ENCODE measurements around the gene CEACAM7. TPM values are rescaled to one million over a fixed set of nuclear protein-coding genes. Genes with fewer than 3 reads are reported as not detected.

Gene CEACAM7
- total RNA-seq, 1 experiment from 2014 or later: not detected

DNA sequence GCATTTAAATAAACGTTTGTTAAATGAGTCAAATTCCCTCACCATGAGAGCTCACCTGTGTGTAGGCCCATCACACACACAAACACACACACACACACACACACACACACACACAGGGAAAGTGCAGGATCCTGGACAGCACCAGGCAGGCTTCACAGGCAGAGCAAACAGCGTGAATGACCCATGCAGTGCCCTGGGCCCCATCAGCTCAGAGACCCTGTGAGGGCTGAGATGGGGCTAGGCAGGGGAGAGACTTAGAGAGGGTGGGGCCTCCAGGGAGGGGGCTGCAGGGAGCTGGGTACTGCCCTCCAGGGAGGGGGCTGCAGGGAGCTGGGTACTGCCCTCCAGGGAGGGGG lies 11.9 kb upstream of the CEACAM7 start:
- no TSS peak for BruUV-seq (replicated peaks)
- no peaks in the 10 kb centered on the region for H3K79me2 ChIP-seq (ENCODE audit: insufficient read depth, low read length)
- intact Hi-C loops (cut with micrococcal nuclease): loop anchor here (10.0 kb wide), 1 partner anchor 255 kb away; the partner anchor contains the start of gene RABAC1
- no peak for ATAC-seq
- no peak overlapping the region for H3K4me2 ChIP-seq (ENCODE audit: low read length)
- no peaks in the 10 kb centered on the region for H3K9me3 ChIP-seq (ENCODE audit: control insufficient read depth in 1 of 2, insufficient read depth in 1 of 2, low read depth in 1 of 2, low read length in 2 of 2)
- H3K27ac ChIP-seq (ENCODE audit: low read depth, low read length): no peak overlapping the region
- no peaks in the 10 kb centered on the region for H3K36me3 ChIP-seq (ENCODE audit: control insufficient read depth in 1 of 2, insufficient read depth in 2 of 2, low read length in 2 of 2)
- no peak for DNase-seq (ENCODE audit: low read depth, low spot score)
- peaks cover 42% of the 10 kb centered on the region; the same call in 1 of the 2 replicates for H3K27me3 ChIP-seq (ENCODE audit: insufficient read depth, low read length)
- H4K20me1 ChIP-seq (ENCODE audit: insufficient read depth): no peaks in the 10 kb centered on the region
- TF ChIP-seq ZNF274 (IDR thresholded peaks at IDR 0.05; ENCODE audit: low read depth, low read length) (no peak), ZFX (IDR thresholded peaks at IDR 0.05) (no peak), ELF1 (IDR thresholded peaks at IDR 0.05; ENCODE audit: borderline replicate concordance, low read depth) (no peak), RAD21 (IDR thresholded peaks at IDR 0.05; ENCODE audit: low read depth) (no peak), EZH2 (IDR thresholded peaks at IDR 0.05) (no peak), CBX3 (IDR thresholded peaks at IDR 0.05; ENCODE audit: low read depth) (no peak), EZH2phosphoT487 (IDR thresholded peaks at IDR 0.05; ENCODE audit: borderline replicate concordance) (no peak), YY1 (IDR thresholded peaks at IDR 0.05; ENCODE audit: extremely low read depth, insufficient replicate concordance, low read depth, low read length) (no peak), SP1 (IDR thresholded peaks at IDR 0.05; ENCODE audit: low read depth) (no peak), POLR2A (IDR thresholded peaks at IDR 0.05; ENCODE audit: borderline replicate concordance, extremely low read depth, insufficient read depth, insufficient read length) (no peak), JUND (IDR thresholded peaks at IDR 0.05) (no peak), CEBPB (IDR thresholded peaks at IDR 0.05; ENCODE audit: low read depth) (no peak), POLR2AphosphoS5 (IDR thresholded peaks at IDR 0.05; ENCODE audit: low read depth, low read length) (no peak), SIN3A (IDR thresholded peaks at IDR 0.05; ENCODE audit: low read depth) (no peak)
- TF ChIP-seq, protein P1, sequence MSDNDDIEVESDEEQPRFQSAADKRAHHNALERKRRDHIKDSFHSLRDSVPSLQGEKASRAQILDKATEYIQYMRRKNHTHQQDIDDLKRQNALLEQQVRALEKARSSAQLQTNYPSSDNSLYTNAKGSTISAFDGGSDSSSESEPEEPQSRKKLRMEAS (IDR thresholded peaks at IDR 0.05): no peak
- TF ChIP-seq, protein P2, sequence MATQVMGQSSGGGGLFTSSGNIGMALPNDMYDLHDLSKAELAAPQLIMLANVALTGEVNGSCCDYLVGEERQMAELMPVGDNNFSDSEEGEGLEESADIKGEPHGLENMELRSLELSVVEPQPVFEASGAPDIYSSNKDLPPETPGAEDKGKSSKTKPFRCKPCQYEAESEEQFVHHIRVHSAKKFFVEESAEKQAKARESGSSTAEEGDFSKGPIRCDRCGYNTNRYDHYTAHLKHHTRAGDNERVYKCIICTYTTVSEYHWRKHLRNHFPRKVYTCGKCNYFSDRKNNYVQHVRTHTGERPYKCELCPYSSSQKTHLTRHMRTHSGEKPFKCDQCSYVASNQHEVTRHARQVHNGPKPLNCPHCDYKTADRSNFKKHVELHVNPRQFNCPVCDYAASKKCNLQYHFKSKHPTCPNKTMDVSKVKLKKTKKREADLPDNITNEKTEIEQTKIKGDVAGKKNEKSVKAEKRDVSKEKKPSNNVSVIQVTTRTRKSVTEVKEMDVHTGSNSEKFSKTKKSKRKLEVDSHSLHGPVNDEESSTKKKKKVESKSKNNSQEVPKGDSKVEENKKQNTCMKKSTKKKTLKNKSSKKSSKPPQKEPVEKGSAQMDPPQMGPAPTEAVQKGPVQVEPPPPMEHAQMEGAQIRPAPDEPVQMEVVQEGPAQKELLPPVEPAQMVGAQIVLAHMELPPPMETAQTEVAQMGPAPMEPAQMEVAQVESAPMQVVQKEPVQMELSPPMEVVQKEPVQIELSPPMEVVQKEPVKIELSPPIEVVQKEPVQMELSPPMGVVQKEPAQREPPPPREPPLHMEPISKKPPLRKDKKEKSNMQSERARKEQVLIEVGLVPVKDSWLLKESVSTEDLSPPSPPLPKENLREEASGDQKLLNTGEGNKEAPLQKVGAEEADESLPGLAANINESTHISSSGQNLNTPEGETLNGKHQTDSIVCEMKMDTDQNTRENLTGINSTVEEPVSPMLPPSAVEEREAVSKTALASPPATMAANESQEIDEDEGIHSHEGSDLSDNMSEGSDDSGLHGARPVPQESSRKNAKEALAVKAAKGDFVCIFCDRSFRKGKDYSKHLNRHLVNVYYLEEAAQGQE (IDR thresholded peaks at IDR 0.05; ENCODE audit: low read depth): no peak
- TF ChIP-seq, protein P3, sequence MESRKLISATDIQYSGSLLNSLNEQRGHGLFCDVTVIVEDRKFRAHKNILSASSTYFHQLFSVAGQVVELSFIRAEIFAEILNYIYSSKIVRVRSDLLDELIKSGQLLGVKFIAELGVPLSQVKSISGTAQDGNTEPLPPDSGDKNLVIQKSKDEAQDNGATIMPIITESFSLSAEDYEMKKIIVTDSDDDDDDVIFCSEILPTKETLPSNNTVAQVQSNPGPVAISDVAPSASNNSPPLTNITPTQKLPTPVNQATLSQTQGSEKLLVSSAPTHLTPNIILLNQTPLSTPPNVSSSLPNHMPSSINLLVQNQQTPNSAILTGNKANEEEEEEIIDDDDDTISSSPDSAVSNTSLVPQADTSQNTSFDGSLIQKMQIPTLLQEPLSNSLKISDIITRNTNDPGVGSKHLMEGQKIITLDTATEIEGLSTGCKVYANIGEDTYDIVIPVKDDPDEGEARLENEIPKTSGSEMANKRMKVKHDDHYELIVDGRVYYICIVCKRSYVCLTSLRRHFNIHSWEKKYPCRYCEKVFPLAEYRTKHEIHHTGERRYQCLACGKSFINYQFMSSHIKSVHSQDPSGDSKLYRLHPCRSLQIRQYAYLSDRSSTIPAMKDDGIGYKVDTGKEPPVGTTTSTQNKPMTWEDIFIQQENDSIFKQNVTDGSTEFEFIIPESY (IDR thresholded peaks at IDR 0.05; ENCODE audit: extremely low read depth, insufficient replicate concordance, low read length): no peak
- TF ChIP-seq, protein P4, sequence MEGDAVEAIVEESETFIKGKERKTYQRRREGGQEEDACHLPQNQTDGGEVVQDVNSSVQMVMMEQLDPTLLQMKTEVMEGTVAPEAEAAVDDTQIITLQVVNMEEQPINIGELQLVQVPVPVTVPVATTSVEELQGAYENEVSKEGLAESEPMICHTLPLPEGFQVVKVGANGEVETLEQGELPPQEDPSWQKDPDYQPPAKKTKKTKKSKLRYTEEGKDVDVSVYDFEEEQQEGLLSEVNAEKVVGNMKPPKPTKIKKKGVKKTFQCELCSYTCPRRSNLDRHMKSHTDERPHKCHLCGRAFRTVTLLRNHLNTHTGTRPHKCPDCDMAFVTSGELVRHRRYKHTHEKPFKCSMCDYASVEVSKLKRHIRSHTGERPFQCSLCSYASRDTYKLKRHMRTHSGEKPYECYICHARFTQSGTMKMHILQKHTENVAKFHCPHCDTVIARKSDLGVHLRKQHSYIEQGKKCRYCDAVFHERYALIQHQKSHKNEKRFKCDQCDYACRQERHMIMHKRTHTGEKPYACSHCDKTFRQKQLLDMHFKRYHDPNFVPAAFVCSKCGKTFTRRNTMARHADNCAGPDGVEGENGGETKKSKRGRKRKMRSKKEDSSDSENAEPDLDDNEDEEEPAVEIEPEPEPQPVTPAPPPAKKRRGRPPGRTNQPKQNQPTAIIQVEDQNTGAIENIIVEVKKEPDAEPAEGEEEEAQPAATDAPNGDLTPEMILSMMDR (IDR thresholded peaks at IDR 0.05 in 2 of 3, conservative IDR thresholded peaks at IDR 0.05 in 1 of 3; ENCODE audit: borderline replicate concordance in 1 of 3, insufficient read depth in 1 of 3, low read depth in 2 of 3, low read length in 2 of 3): no peak
- TF ChIP-seq, protein P5, sequence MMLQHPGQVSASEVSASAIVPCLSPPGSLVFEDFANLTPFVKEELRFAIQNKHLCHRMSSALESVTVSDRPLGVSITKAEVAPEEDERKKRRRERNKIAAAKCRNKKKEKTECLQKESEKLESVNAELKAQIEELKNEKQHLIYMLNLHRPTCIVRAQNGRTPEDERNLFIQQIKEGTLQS (IDR thresholded peaks at IDR 0.05): no peak
- ChIA-PET RAD21 (ENCODE audit: low non-redundant PET in 1 of 2, low total read pairs in 2 of 2, uncharacterized antibody in 2 of 2, unreplicated experiment in 2 of 2) (no interaction called here), POLR2A (no interaction called here), CTCF (interaction anchor here (2.2 kb wide), 1 partner anchor 58 kb away, joined by 8 read pairs; no protein-coding TSS in a partner anchor)
- H2AFZ ChIP-seq (ENCODE audit: low read depth, low read length, poor library complexity, severe bottlenecking): no peak overlapping the region
- H3K4me1 ChIP-seq (ENCODE audit: control insufficient read depth in 1 of 2, insufficient read depth in 2 of 2, low read length in 2 of 2): peaks cover 0 to 7% of the 10 kb centered on the region in 2 experiments; a peak in 2 of 4 replicates
- H3K4me3 ChIP-seq (replicated peaks in 1 of 2; ENCODE audit: low read depth in 1 of 2, low read length in 2 of 2): no peak overlapping the region
- H3K9me2 ChIP-seq (ENCODE audit: insufficient read depth): no peaks in the 10 kb centered on the region
- no peak overlapping the region for H3K9ac ChIP-seq (ENCODE audit: low read length)
